Cardiac fibroblast (primary cell): Measurements from ENCODE around the gene GRIN2C.

Experiments
- DNase-seq, 2 donors: peaks; one replicate each; pipeline versions ENCODE4 v3.0.0 to v3.0.0-alpha.2; 2010; ENCODE audit warnings: low read depth in 2 of 2
- H3K4me3 ChIP-seq, 2 donors: replicated peaks in 1 of 2; 1 replicate in 1 of 2; 2 replicates in 1 of 2; pipeline ENCODE4 v1.5.1; 2011; ENCODE audit warnings: low read depth in 2 of 2, low read length in 2 of 2, mild to moderate bottlenecking in 2 of 2, moderate library complexity in 1 of 2
- CTCF ChIP-seq: IDR thresholded peaks from one replicate; pipeline ENCODE4 v1.5.1; 2011; ENCODE audit warnings: low read depth, mild to moderate bottlenecking, low read length, inconsistent platforms

GRIN2C gene

GRCh38 chr17:74858672-74859458 lies 820 bp downstream of the GRIN2C start:
- TF ChIP-seq CTCF: no peak
- DNase-seq: no peak
- no peak overlapping the region for H3K4me3 ChIP-seq

GRCh38 chr17:74857191-74857590 lies 2.5 kb downstream of the GRIN2C start:
- no peak for TF ChIP-seq CTCF

GRCh38 chr17:74856112-74856511 lies 3.6 kb downstream of the GRIN2C start:
- no peak overlapping the region for H3K4me3 ChIP-seq
- DNase-seq: no peak
- TF ChIP-seq CTCF: no peak

More at GRCh38 chr17:74857191-74857590, 2.5 kb downstream of the GRIN2C start:
- H3K4me3 ChIP-seq: no peak overlapping the region
- DNase-seq: no peak

GRCh38 chr17:74855323-74855722 lies 4.4 kb downstream of the GRIN2C start:
- DNase-seq: no peak
- no peak overlapping the region for H3K4me3 ChIP-seq
- no peak for TF ChIP-seq CTCF

GRCh38 chr17:74854792-74855191 lies 4.9 kb downstream of the GRIN2C start:
- TF ChIP-seq CTCF: no peak
- H3K4me3 ChIP-seq: no peak overlapping the region
- DNase-seq: no peak

- DNase-seq: no peak
- TF ChIP-seq CTCF: no peak
- H3K4me3 ChIP-seq: no peak overlapping the region
Measured at GRCh38 chr17:74853669-74854068, 6.0 kb downstream of the GRIN2C start.

- TF ChIP-seq CTCF: no peak
- DNase-seq: no peak
- H3K4me3 ChIP-seq: no peak overlapping the region
Measured at GRCh38 chr17:74853048-74853397, 6.7 kb downstream of the GRIN2C start.
